OCI-LY1 (cell line): Measurements from ENCODE around the gene RAB6B.

Experiments used
- H2AFZ ChIP-seq: fragments of 200-600 bp; sonication (generic), shearing (Covaris generic); 2 replicates; pipeline ENCODE4 v1.6.0; 2014; ENCODE audit warnings: antibody characterized with exemption, mild to moderate bottlenecking, low read length
- H3F3A ChIP-seq: fragments of 200-600 bp; sonication (generic), shearing (Covaris generic); 2 replicates; pipeline ENCODE4 v1.6.0; 2014; ENCODE audit warnings: mild to moderate bottlenecking, antibody characterized with exemption, low read length, moderate library complexity; ENCODE audit not compliant: insufficient read depth
- H3K27ac ChIP-seq: fragments of 200-600 bp; sonication (generic); 2 replicates; pipeline ENCODE4 v1.5.1; 2014; ENCODE audit warnings: low read length, mixed run types, mild to moderate bottlenecking, low read depth; ENCODE audit not compliant: poor library complexity, severe bottlenecking
- H3K27me3 ChIP-seq: fragments of 200-600 bp; sonication (generic); 2 replicates; pipeline ENCODE4 v1.6.0; 2014; ENCODE audit warnings: antibody characterized with exemption, mild to moderate bottlenecking, low read length, moderate library complexity; ENCODE audit not compliant: insufficient read depth
- H3K36me3 ChIP-seq: fragments of 200-600 bp; sonication (generic); 2 replicates; pipeline ENCODE4 v1.6.1; 2014; ENCODE audit warnings: mild to moderate bottlenecking, antibody characterized with exemption, low read length, moderate library complexity, mixed read lengths; ENCODE audit not compliant: insufficient read depth
- H3K4me1 ChIP-seq: fragments of 200-600 bp; sonication (generic); 2 replicates; pipeline ENCODE4 v1.5.1; 2014; ENCODE audit warnings: mild to moderate bottlenecking, low read length, moderate library complexity; ENCODE audit not compliant: insufficient read depth, severe bottlenecking
- H3K4me2 ChIP-seq: fragments of 200-600 bp; sonication (generic), shearing (Covaris generic); 2 replicates; pipeline ENCODE4 v1.6.1; 2014; ENCODE audit warnings: low read length
- H3K4me3 ChIP-seq: fragments of 200-600 bp; sonication (generic); 2 replicates; pipeline ENCODE4 v1.5.1; 2014; ENCODE audit warnings: low read length, low read depth, mild to moderate bottlenecking, mixed read lengths; ENCODE audit not compliant: poor library complexity, severe bottlenecking
- H3K79me2 ChIP-seq: fragments of 200-600 bp; shearing (Covaris generic); 2 replicates; pipeline ENCODE4 v1.6.1; 2016; ENCODE audit warnings: mixed run types, low read length, mixed read lengths; ENCODE audit not compliant: insufficient read depth
- H3K9ac ChIP-seq: fragments of 200-600 bp; sonication (generic), shearing (Covaris generic); 2 replicates; pipeline ENCODE4 v1.6.1; 2014; ENCODE audit warnings: mild to moderate bottlenecking, low read length, mixed read lengths
- H3K9me2 ChIP-seq: fragments of 200-600 bp; sonication (generic), shearing (Covaris generic); 2 replicates; pipeline ENCODE4 v1.6.1; 2014; ENCODE audit warnings: low read depth, mild to moderate bottlenecking, low read length, mixed read lengths
- H3K9me3 ChIP-seq: fragments of 200-600 bp; shearing (Covaris generic); 2 replicates; pipeline ENCODE4 v1.6.1; 2014; ENCODE audit warnings: low read length, mixed read lengths
- H4K20me1 ChIP-seq: fragments of 200-600 bp; sonication (generic), shearing (Covaris generic); 2 replicates; pipeline ENCODE4 v1.6.0; 2016; ENCODE audit warnings: mild to moderate bottlenecking, low read length; ENCODE audit not compliant: insufficient read depth
- CTCF ChIP-seq: fragments of 200-600 bp; sonication (generic), shearing (Covaris generic); IDR thresholded peaks from 2 replicates; pipeline ENCODE4 v1.5.1; 2017; ENCODE audit warnings: mild to moderate bottlenecking, antibody characterized with exemption, low read length, moderate library complexity, mixed read lengths
- EZH2 ChIP-seq: fragments of 200-600 bp; sonication (generic), shearing (Covaris generic); IDR thresholded peaks from 2 replicates; pipeline ENCODE4 v1.8.0; 2017; ENCODE audit warnings: borderline replicate concordance, mixed run types, mild to moderate bottlenecking, antibody characterized with exemption, low read length, moderate library complexity, mixed read lengths

Gene RAB6B

DNA sequence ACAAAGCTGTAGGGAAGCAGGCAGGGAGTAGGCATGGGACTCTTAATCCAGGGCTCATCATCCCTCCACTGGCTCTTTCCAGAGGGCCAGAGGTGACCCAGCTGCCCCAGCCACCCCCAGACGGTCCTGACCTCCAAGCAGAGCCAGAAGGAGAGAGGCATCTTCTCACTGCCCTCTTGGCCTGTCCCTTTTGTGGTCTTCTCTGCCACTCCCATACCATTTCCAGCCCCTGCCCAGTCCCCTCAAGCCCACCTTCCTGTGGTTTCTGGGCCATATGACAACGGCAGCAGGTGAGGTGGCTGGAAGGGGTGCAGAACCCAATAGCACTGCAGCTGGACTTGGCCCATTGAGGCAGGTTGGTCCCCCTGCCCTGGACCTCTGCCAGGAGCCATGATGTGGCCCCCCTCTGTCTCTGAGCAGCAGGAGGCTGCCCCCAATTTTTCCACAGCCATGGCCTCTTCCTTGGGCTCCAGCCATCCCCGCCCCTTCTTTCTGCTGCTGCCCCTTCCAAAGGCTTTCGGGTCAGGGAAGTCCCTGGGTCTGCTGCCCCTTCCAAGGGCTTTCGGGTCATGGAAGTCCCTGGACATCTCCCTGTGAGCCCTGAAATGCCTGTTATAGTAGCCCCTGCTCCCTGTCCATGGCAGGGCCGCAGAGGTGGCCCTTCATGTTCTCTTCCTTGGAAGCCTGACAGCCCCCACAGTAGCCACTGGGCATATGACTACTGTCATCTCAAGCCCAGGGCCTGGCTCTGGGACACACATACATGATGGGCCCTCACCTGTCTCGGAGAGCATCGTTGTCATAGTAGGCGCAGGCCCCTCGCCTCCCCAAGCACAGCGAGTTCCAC is 39.5 kb upstream of the RAB6B start:
- H3K27ac ChIP-seq = no peak overlapping the region
- no peaks in the 10 kb centered on the region for H3K9me2 ChIP-seq
- TF ChIP-seq EZH2 (no peak), CTCF (no peak)
- H2AFZ ChIP-seq = no peak overlapping the region
- H3K4me1 ChIP-seq = no peaks in the 10 kb centered on the region
- no peaks in the 10 kb centered on the region for H3K36me3 ChIP-seq
- no peak overlapping the region for H3K9ac ChIP-seq
- no peaks in the 10 kb centered on the region for H3K9me3 ChIP-seq
- H3K79me2 ChIP-seq = no peaks in the 10 kb centered on the region
- no peaks in the 10 kb centered on the region for H4K20me1 ChIP-seq
- no peak overlapping the region for H3K4me3 ChIP-seq
- H3K27me3 ChIP-seq = no peaks in the 10 kb centered on the region
- no peaks in the 10 kb centered on the region for H3F3A ChIP-seq
- no peak overlapping the region for H3K4me2 ChIP-seq

DNA sequence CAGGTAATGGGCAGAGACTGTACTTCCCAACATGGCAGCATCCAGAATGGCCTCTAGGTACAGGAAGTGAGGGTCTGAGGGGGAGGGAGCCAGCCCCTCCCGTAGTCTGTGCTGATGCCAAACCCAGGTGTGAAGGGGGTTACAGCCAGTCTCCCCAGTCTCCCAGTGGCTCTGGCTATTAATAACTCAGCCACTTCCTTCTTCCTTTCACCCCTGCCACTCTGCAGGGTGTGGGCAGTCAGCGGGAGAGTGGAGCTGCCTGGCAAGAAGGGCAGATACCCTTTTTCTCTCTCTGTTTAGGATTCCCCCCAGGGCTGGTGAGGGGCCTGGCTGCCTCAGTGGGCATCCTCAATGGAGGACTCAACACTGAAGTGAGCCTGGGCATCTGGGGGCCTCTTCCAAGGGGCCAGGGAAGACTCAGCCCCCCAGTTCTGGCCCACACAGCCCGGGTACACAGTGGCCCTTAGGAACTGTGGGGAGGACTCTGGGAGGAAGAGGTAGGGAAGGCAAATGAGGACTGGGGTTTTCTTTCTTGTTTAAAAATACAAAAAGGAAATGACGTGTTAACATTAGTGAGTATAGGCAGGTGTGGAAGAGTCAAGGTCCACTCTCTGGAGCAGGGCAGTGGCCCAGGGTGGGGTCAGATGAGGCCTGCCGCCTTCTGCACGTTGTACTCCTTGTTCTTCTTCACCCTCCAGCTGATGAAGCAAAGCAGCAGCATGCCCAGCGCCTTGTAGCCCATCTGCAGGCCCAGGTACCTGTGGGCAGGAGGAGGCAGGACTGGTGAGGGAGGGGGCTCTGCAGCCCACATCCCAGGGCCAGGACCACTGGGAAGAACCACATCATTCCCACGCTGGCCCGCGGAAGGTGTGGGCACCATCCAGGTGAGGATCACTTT is 38.6 kb upstream of the RAB6B start:
- TF ChIP-seq CTCF = no peak
- TF ChIP-seq EZH2 = no peak
- H2AFZ ChIP-seq = no peak overlapping the region
- H3K79me2 ChIP-seq = no peaks in the 10 kb centered on the region
- no peaks in the 10 kb centered on the region for H3K9me3 ChIP-seq
- H3F3A ChIP-seq = no peaks in the 10 kb centered on the region
- no peak overlapping the region for H3K4me2 ChIP-seq
- H3K27ac ChIP-seq = no peak overlapping the region
- H4K20me1 ChIP-seq = no peaks in the 10 kb centered on the region
- H3K9ac ChIP-seq = no peak overlapping the region
- no peaks in the 10 kb centered on the region for H3K36me3 ChIP-seq
- no peaks in the 10 kb centered on the region for H3K27me3 ChIP-seq
- H3K4me1 ChIP-seq = no peaks in the 10 kb centered on the region
- H3K9me2 ChIP-seq = no peaks in the 10 kb centered on the region
- no peak overlapping the region for H3K4me3 ChIP-seq

GRCh38 chr3:133933097-133934024 is 37.7 kb upstream of the RAB6B start:
- Histone ChIP-seq H3K27ac (no peak overlapping the region), H3K9ac (no peak overlapping the region), H3K4me2 (no peak overlapping the region)

More at GRCh38 chr3:133933097-133934024, 37.7 kb upstream of the RAB6B start:
- no peak overlapping the region for H2AFZ ChIP-seq
- no peak for TF ChIP-seq EZH2
- TF ChIP-seq CTCF = no peak
- no peaks in the 10 kb centered on the region for H3K9me3 ChIP-seq
- 0 out of 2 replicates have a peak, but pooled peaks cover 1% of the 10 kb centered on the region for H3K27me3 ChIP-seq
- H3K79me2 ChIP-seq = no peaks in the 10 kb centered on the region
- no peaks in the 10 kb centered on the region for H3K4me1 ChIP-seq
- no peaks in the 10 kb centered on the region for H3K36me3 ChIP-seq
- no peaks in the 10 kb centered on the region for H4K20me1 ChIP-seq
- no peaks in the 10 kb centered on the region for H3K9me2 ChIP-seq
- no peaks in the 10 kb centered on the region for H3F3A ChIP-seq
- no peak overlapping the region for H3K4me3 ChIP-seq
